Measurements from ENCODE around the gene EEIG2.

GRCh38 chr1:108606478-108606877 lies 46.6 kb downstream of the EEIG2 start:
- TF ChIP-seq EZH2 (IDR thresholded peaks at IDR 0.05; ENCODE audit: insufficient read depth, low read length) (no peak), CTCF (IDR thresholded peaks at IDR 0.05; ENCODE audit: insufficient read depth, low read depth, low read length) (no peak)
